Liver (tissue), 9 donors: ENCODE data around the gene CD36. TPM values are rescaled to one million over a fixed set of nuclear protein-coding genes. Genes with fewer than 3 reads are reported as not detected.
A peak's percentile ranks its signal among the peaks of the same experiment; 100 is the strongest.

Source experiments
- DNase-seq: peaks from one replicate; pipeline ENCODE4 v3.0.0-alpha.2; 2017; ENCODE audit warnings: low spot score
- H3K27ac ChIP-seq, 2 donors: one replicate each; pipeline ENCODE4 v1.7.0; 2013; ENCODE audit warnings: inconsistent platforms in 2 of 2, low read length in 2 of 2, control low read depth in 1 of 2, low read depth in 1 of 2, mild to moderate bottlenecking in 1 of 2
- H3K27me3 ChIP-seq, 4 donors: one replicate each; pipeline versions ENCODE4 v1.6.1 to v1.7.0; 2013; ENCODE audit warnings: low read length in 3 of 4, inconsistent platforms in 1 of 4, mild to moderate bottlenecking in 1 of 4, moderate library complexity in 1 of 4; ENCODE audit not compliant: control insufficient read depth in 4 of 4, insufficient read depth in 4 of 4
- H3K36me3 ChIP-seq, 4 donors: one replicate each; pipeline versions ENCODE4 v1.6.1 to v1.7.0; 2013; ENCODE audit warnings: low read length in 3 of 4, mild to moderate bottlenecking in 3 of 4, low read depth in 1 of 4, moderate library complexity in 1 of 4; ENCODE audit not compliant: control insufficient read depth in 4 of 4, insufficient read depth in 3 of 4
- H3K4me1 ChIP-seq, 4 donors: one replicate each; pipeline versions ENCODE4 v1.6.1 to v1.7.0; 2013; ENCODE audit warnings: low read length in 3 of 4, mild to moderate bottlenecking in 3 of 4, moderate library complexity in 1 of 4; ENCODE audit not compliant: control insufficient read depth in 4 of 4, insufficient read depth in 4 of 4
- H3K4me3 ChIP-seq, 3 donors: one replicate each; pipeline versions ENCODE4 v1.6.1 to v1.7.0; 2013; ENCODE audit warnings: low read length in 3 of 3, control low read depth in 1 of 3, low read depth in 1 of 3, mild to moderate bottlenecking in 1 of 3
- H3K9ac ChIP-seq, 2 donors: one replicate each; pipeline ENCODE4 v1.7.0; 2013; ENCODE audit warnings: low read length in 2 of 2, mild to moderate bottlenecking in 2 of 2, moderate library complexity in 2 of 2, control low read depth in 1 of 2, low read depth in 1 of 2
- H3K9me3 ChIP-seq, 4 donors: one replicate each; pipeline versions ENCODE4 v1.6.1 to v1.7.0; 2013; ENCODE audit warnings: low read length in 3 of 4; ENCODE audit not compliant: control insufficient read depth in 4 of 4
- CTCF ChIP-seq: fragments of 150-350 bp; IDR thresholded peaks from 2 replicates; pipeline ENCODE4 v1.5.1; 2017; ENCODE audit warnings: improper control_type of control experiment, low read depth, low read length; ENCODE audit not compliant: missing input control
- EGR1 ChIP-seq, 2 donors: IDR thresholded peaks; 2 replicates each; pipeline ENCODE4 v1.6.1; 2016 to 2018; ENCODE audit warnings: antibody characterized with exemption in 2 of 2, low read depth in 2 of 2
- FOXA1 ChIP-seq: IDR thresholded peaks from 2 replicates; pipeline ENCODE4 v1.6.1; 2016; ENCODE audit warnings: antibody characterized with exemption
- FOXA2 ChIP-seq: IDR thresholded peaks from 2 replicates; pipeline ENCODE4 v1.6.1; 2016; ENCODE audit warnings: antibody characterized with exemption
- GABPA ChIP-seq, 2 donors: IDR thresholded peaks in 1 of 2; conservative IDR thresholded peaks in 1 of 2; 2 replicates each; pipeline ENCODE4 v1.6.1; 2016; ENCODE audit warnings: antibody characterized with exemption in 2 of 2, mild to moderate bottlenecking in 1 of 2, moderate library complexity in 1 of 2
- HNF4A ChIP-seq, 2 donors: conservative IDR thresholded peaks; 2 replicates each; pipeline ENCODE4 v1.6.1; 2016; ENCODE audit warnings: antibody characterized with exemption in 2 of 2, mild to moderate bottlenecking in 2 of 2
- HNF4G ChIP-seq: IDR thresholded peaks from 2 replicates; pipeline ENCODE4 v1.6.1; 2016; ENCODE audit warnings: antibody characterized with exemption
- JUND ChIP-seq, 2 donors: IDR thresholded peaks; 2 replicates each; pipeline ENCODE4 v1.6.1; 2016; ENCODE audit warnings: antibody characterized with exemption in 2 of 2
- RAD21 ChIP-seq, 2 donors: IDR thresholded peaks; 2 replicates each; pipeline ENCODE4 v1.6.1; 2016; ENCODE audit warnings: antibody characterized with exemption in 2 of 2, mild to moderate bottlenecking in 2 of 2
- RXRA ChIP-seq, 2 donors: IDR thresholded peaks; 2 replicates each; pipeline ENCODE4 v1.6.1; 2017 to 2018; ENCODE audit warnings: antibody characterized with exemption in 2 of 2, mild to moderate bottlenecking in 1 of 2
- SP1 ChIP-seq: IDR thresholded peaks from 2 replicates; pipeline ENCODE4 v1.6.1; 2018; ENCODE audit warnings: antibody characterized with exemption, mild to moderate bottlenecking
- TAF1 ChIP-seq: conservative IDR thresholded peaks from 2 replicates; pipeline ENCODE4 v1.6.1; 2016; ENCODE audit warnings: antibody characterized with exemption, mild to moderate bottlenecking
- YY1 ChIP-seq: IDR thresholded peaks from 2 replicates; pipeline ENCODE4 v1.6.1; 2016; ENCODE audit warnings: antibody characterized with exemption, mild to moderate bottlenecking
- WGBS: extraction: QIAGEN DNeasy Blood & Tissue Kit; methylation state at CpG from one replicate; pipeline ENCODE4 v1.1.7; 2013; 5-methylcytosine and 5-hydroxymethylcytosine counted together
- polyA plus RNA-seq, 2 donors: library from polyadenylated mRNA; stranded (reverse) in 1 of 2; unstranded in 1 of 2; fragments of 200-250 nt in 1 of 2; fragments of >200 nt in 1 of 2; fragmentation: Nextera tagmentation in 1 of 2; extraction: Ambion mirVana in 1 of 2; gene quantifications; one replicate each; pipeline versions ENCODE4 v1.2.1 to v1.2.3, GENCODE V29; 2013 to 2015
- total RNA-seq, 2 donors: library from RNA; depleted of rRNA; stranded (reverse); fragments of >200 nt; gene quantifications; one replicate each; pipeline ENCODE4 v1.2.3, GENCODE V29; 2014
- TF ChIP-seq, protein P1 (sequence below): IDR thresholded peaks from 2 replicates; pipeline ENCODE4 v1.6.1; 2016; ENCODE audit warnings: antibody characterized with exemption, mild to moderate bottlenecking
- donor health status: healthy.
- donor health status: healthy.
- donor health status: healthy.
- donor health status: healthy.
- donor health status: healthy.

The CD36 gene
- total and polyA plus RNA-seq, 4 donors = 21.6 to 597 (median 54.5) TPM

GRCh38 chr7:80601999-80602398 lies 36.4 kb upstream of the CD36 start:
- Histone ChIP-seq H3K4me1 (no peaks in the 10 kb centered on the region), H3K27ac (no peak overlapping the region), H3K27me3 (no peaks in the 10 kb centered on the region), H3K9ac (no peak overlapping the region), H3K36me3 (no peaks in the 10 kb centered on the region), H3K9me3 (no peaks in the 10 kb centered on the region), H3K4me3 (no peak overlapping the region)
- WGBS = 88% methylated on average over 4 of the region's 4 CpGs
- no peak for DNase-seq
- TF ChIP-seq HNF4A (conservative IDR thresholded peaks at IDR 0.05) = no peak
- TF ChIP-seq GABPA (IDR thresholded peaks at IDR 0.05 in 1 of 2, conservative IDR thresholded peaks at IDR 0.05 in 1 of 2) = no peak
- no peak for TF ChIP-seq SP1
- TF ChIP-seq, protein P1, sequence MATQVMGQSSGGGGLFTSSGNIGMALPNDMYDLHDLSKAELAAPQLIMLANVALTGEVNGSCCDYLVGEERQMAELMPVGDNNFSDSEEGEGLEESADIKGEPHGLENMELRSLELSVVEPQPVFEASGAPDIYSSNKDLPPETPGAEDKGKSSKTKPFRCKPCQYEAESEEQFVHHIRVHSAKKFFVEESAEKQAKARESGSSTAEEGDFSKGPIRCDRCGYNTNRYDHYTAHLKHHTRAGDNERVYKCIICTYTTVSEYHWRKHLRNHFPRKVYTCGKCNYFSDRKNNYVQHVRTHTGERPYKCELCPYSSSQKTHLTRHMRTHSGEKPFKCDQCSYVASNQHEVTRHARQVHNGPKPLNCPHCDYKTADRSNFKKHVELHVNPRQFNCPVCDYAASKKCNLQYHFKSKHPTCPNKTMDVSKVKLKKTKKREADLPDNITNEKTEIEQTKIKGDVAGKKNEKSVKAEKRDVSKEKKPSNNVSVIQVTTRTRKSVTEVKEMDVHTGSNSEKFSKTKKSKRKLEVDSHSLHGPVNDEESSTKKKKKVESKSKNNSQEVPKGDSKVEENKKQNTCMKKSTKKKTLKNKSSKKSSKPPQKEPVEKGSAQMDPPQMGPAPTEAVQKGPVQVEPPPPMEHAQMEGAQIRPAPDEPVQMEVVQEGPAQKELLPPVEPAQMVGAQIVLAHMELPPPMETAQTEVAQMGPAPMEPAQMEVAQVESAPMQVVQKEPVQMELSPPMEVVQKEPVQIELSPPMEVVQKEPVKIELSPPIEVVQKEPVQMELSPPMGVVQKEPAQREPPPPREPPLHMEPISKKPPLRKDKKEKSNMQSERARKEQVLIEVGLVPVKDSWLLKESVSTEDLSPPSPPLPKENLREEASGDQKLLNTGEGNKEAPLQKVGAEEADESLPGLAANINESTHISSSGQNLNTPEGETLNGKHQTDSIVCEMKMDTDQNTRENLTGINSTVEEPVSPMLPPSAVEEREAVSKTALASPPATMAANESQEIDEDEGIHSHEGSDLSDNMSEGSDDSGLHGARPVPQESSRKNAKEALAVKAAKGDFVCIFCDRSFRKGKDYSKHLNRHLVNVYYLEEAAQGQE = no peak

DNA sequence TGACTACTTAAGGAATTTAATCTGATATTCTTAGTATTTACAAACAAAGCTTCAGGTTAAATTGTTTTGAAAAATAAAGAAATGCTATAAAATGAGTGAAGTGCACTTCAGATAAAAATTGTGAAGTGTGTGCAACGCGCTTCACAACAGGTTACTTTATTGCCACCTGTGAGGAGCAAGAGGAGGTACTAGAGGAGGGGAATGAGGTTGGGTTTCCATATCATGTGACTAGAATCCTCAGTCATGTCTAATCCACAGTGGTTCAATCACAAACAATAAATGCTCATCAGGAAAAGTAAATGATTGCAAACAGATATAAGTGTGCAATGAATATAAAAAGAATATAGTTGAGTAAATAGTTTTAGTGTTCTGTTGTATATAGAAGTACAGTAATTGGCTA lies 34.5 kb upstream of the CD36 start:
- no peak for DNase-seq
- H3K4me3 ChIP-seq = no peak overlapping the region
- no peaks in the 10 kb centered on the region for H3K36me3 ChIP-seq

DNA sequence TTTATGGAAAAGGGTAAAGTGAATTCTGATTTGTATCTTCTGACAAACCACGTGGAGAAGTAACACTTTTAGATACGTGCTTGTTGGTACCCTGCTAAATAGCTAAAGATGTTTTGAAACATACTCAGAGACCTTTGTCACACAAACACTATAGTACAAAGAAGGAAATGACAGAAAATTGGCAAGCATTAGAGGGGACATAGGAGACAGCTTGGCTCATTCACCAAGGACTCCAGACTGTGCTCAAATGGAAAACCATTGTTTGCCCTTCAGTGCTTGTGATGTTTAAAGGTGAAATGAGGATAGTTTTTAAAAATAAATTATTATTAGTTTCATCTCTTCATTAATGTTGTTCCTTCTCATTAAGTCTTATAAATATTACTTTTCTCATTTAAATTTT lies 34.0 kb upstream of the CD36 start:
- no peak overlapping the region for H3K27ac ChIP-seq
- WGBS = 29% methylated on average over 2 of the region's 2 CpGs
- no peak for DNase-seq
- no peaks in the 10 kb centered on the region for H3K27me3 ChIP-seq
- H3K4me1 ChIP-seq = peaks cover 0 to 10% (median 7%) of the 10 kb centered on the region in 4 donors
- no peaks in the 10 kb centered on the region for H3K9me3 ChIP-seq
- no peak overlapping the region for H3K9ac ChIP-seq
- no peaks in the 10 kb centered on the region for H3K36me3 ChIP-seq
- H3K4me3 ChIP-seq = no peak overlapping the region
- TF ChIP-seq HNF4A (conservative IDR thresholded peaks at IDR 0.05) (peak in 1 of 2 donors; percentile 16), TAF1 (no peak), FOXA1 (no peak), EGR1 (IDR thresholded peaks at IDR 0.05; ENCODE audit: low read depth in 2 of 2) (no peak), HNF4G (no peak), RXRA (IDR thresholded peaks at IDR 0.05) (peak in 1 of 2 donors; percentile 28), SP1 (no peak), FOXA2 (no peak), YY1 (no peak), RAD21 (IDR thresholded peaks at IDR 0.05) (no peak)
- TF ChIP-seq, protein P1 = no peak

More for the DNA sequence above, 34.5 kb upstream of the CD36 start:
- Histone ChIP-seq H3K4me1 (peaks cover 0 to 5% (median 5%) of the 10 kb centered on the region in 4 donors), H3K27ac (no peak overlapping the region), H3K27me3 (no peaks in the 10 kb centered on the region), H3K9ac (no peak overlapping the region), H3K9me3 (no peaks in the 10 kb centered on the region)
- TF ChIP-seq YY1 (no peak), GABPA (IDR thresholded peaks at IDR 0.05 in 1 of 2, conservative IDR thresholded peaks at IDR 0.05 in 1 of 2) (no peak), RXRA (IDR thresholded peaks at IDR 0.05) (no peak), JUND (IDR thresholded peaks at IDR 0.05) (no peak), CTCF (no peak), SP1 (no peak), HNF4G (no peak), FOXA2 (no peak)
- WGBS = 94% methylated on average over 2 of the region's 2 CpGs
